Measurements from ENCODE around the gene SPAG17. TPM values are rescaled to one million over a fixed set of nuclear protein-coding genes. Genes with fewer than 3 reads are reported as not detected.

The SPAG17 gene
- polyA plus RNA-seq, 1 donor from 2014 or later: 0.25 TPM

DNA sequence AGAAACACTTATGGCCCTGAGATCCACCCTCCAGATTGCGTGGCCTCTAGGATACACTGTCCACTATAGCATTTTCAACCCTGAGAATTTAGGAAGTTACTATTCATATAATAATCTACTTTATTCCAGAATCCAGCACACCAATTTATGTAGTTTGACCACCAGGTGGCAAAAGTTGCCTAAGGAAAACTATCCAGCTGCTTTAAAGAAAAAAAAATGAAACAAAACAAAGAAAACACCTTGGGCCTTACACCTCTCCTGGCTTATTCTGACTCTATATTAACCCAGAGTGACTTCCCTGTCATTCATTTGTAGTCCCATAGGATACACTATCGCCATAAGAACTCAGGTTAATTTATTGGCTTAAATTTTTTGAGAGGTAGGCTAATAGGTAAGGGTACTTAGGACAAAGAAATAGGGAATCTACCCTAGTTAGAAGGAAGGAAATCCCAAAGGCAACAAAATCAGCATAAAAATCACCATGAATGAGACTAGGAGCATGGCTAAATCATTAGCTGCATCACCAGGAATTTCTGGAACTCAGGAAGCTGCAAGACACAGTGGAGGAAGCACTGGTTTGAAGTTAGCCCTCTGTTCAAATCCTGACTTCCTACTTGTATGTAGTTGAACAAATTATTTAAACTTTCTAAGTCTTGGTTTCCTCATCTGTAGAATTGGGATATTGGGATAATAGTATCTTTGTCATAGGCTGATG, 107.5 kb downstream of the SPAG17 start:
- Histone ChIP-seq H3K4me3 (ENCODE audit: low read length) (no peak overlapping the region), H3K9me2 (ENCODE audit: insufficient read depth, low read length) (no peaks in the 10 kb centered on the region), H3K9me3 (ENCODE audit: low read length) (no peaks in the 10 kb centered on the region), H4K20me1 (ENCODE audit: insufficient read depth) (no peaks in the 10 kb centered on the region), H3K79me2 (replicated peaks; ENCODE audit: insufficient read depth, low read length) (no peaks in the 10 kb centered on the region), H3K9ac (ENCODE audit: low read length) (no peak overlapping the region), H3K27me3 (ENCODE audit: insufficient read depth, low read depth, low read length) (no peaks in the 10 kb centered on the region), H2AFZ (ENCODE audit: low read depth, low read length) (no peak overlapping the region), H3K27ac (ENCODE audit: low read length) (no peak overlapping the region), H3K4me2 (ENCODE audit: low read length) (no peak overlapping the region), H3K36me3 (ENCODE audit: insufficient read depth, low read length) (no peaks in the 10 kb centered on the region), H3F3A (ENCODE audit: insufficient read depth, low read length, poor library complexity, severe bottlenecking) (no peaks in the 10 kb centered on the region)
- TF ChIP-seq, protein P1, sequence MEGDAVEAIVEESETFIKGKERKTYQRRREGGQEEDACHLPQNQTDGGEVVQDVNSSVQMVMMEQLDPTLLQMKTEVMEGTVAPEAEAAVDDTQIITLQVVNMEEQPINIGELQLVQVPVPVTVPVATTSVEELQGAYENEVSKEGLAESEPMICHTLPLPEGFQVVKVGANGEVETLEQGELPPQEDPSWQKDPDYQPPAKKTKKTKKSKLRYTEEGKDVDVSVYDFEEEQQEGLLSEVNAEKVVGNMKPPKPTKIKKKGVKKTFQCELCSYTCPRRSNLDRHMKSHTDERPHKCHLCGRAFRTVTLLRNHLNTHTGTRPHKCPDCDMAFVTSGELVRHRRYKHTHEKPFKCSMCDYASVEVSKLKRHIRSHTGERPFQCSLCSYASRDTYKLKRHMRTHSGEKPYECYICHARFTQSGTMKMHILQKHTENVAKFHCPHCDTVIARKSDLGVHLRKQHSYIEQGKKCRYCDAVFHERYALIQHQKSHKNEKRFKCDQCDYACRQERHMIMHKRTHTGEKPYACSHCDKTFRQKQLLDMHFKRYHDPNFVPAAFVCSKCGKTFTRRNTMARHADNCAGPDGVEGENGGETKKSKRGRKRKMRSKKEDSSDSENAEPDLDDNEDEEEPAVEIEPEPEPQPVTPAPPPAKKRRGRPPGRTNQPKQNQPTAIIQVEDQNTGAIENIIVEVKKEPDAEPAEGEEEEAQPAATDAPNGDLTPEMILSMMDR (IDR thresholded peaks at IDR 0.05; ENCODE audit: poor library complexity, severe bottlenecking): peak; percentile 69
- TF ChIP-seq RAD21 (conservative IDR thresholded peaks at IDR 0.05): peak; percentile 72
- no peak for TF ChIP-seq MXI1 (conservative IDR thresholded peaks at IDR 0.05; ENCODE audit: poor library complexity, severe bottlenecking)
- TF ChIP-seq SMC3 (conservative IDR thresholded peaks at IDR 0.05; ENCODE audit: poor library complexity): peak; percentile 74

DNA sequence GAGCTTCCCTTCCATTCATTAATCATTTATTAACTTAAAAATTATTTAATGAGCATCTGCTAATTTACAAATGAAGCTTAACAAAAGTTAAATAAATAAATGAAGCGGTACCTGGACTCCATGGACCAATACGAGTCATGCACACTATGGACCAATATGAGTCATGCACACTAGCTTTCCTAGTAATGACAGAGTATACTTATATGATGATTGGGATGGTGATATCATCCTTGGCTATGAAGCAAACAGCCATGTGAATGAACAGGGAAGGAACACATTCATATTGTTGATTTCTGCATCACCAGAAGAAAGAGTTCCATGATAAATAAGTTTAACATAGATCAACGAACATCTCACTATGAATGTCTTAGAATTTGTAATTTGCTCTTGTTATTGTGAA, 109.9 kb downstream of the SPAG17 start:
- Histone ChIP-seq H3K9me3 (ENCODE audit: low read length) (no peaks in the 10 kb centered on the region), H3K9me2 (ENCODE audit: insufficient read depth, low read length) (no peaks in the 10 kb centered on the region), H3K79me2 (replicated peaks; ENCODE audit: insufficient read depth, low read length) (no peaks in the 10 kb centered on the region), H2AFZ (ENCODE audit: low read depth, low read length) (no peak overlapping the region), H4K20me1 (ENCODE audit: insufficient read depth) (no peaks in the 10 kb centered on the region), H3K9ac (ENCODE audit: low read length) (no peak overlapping the region), H3F3A (ENCODE audit: insufficient read depth, low read length, poor library complexity, severe bottlenecking) (no peaks in the 10 kb centered on the region), H3K4me3 (ENCODE audit: low read length) (no peak overlapping the region), H3K4me2 (ENCODE audit: low read length) (no peak overlapping the region), H3K27me3 (ENCODE audit: insufficient read depth, low read depth, low read length) (no peaks in the 10 kb centered on the region), H3K36me3 (ENCODE audit: insufficient read depth, low read length) (no peaks in the 10 kb centered on the region), H3K27ac (ENCODE audit: low read length) (no peak overlapping the region)
- TF ChIP-seq, protein P2, sequence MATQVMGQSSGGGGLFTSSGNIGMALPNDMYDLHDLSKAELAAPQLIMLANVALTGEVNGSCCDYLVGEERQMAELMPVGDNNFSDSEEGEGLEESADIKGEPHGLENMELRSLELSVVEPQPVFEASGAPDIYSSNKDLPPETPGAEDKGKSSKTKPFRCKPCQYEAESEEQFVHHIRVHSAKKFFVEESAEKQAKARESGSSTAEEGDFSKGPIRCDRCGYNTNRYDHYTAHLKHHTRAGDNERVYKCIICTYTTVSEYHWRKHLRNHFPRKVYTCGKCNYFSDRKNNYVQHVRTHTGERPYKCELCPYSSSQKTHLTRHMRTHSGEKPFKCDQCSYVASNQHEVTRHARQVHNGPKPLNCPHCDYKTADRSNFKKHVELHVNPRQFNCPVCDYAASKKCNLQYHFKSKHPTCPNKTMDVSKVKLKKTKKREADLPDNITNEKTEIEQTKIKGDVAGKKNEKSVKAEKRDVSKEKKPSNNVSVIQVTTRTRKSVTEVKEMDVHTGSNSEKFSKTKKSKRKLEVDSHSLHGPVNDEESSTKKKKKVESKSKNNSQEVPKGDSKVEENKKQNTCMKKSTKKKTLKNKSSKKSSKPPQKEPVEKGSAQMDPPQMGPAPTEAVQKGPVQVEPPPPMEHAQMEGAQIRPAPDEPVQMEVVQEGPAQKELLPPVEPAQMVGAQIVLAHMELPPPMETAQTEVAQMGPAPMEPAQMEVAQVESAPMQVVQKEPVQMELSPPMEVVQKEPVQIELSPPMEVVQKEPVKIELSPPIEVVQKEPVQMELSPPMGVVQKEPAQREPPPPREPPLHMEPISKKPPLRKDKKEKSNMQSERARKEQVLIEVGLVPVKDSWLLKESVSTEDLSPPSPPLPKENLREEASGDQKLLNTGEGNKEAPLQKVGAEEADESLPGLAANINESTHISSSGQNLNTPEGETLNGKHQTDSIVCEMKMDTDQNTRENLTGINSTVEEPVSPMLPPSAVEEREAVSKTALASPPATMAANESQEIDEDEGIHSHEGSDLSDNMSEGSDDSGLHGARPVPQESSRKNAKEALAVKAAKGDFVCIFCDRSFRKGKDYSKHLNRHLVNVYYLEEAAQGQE (IDR thresholded peaks at IDR 0.05; ENCODE audit: borderline replicate concordance): no peak
- TF ChIP-seq EZH2 (IDR thresholded peaks at IDR 0.05; ENCODE audit: borderline replicate concordance, insufficient read depth, low read length, poor library complexity, severe bottlenecking) (no peak), SMC3 (conservative IDR thresholded peaks at IDR 0.05; ENCODE audit: poor library complexity) (no peak), EP300 (conservative IDR thresholded peaks at IDR 0.05; ENCODE audit: poor library complexity, severe bottlenecking) (no peak), MXI1 (conservative IDR thresholded peaks at IDR 0.05; ENCODE audit: poor library complexity, severe bottlenecking) (no peak), TAF1 (IDR thresholded peaks at IDR 0.05; ENCODE audit: low read depth) (no peak), POLR2AphosphoS5 (IDR thresholded peaks at IDR 0.05) (no peak), RAD21 (conservative IDR thresholded peaks at IDR 0.05) (no peak)
- TF ChIP-seq, protein P1 (IDR thresholded peaks at IDR 0.05; ENCODE audit: poor library complexity, severe bottlenecking): no peak

All from neural cell (in vitro differentiated cells).